ENCODE results near the gene BMERB1. TPM values are rescaled to one million over a fixed set of nuclear protein-coding genes. Genes with fewer than 3 reads are reported as not detected.

BMERB1 gene
- total RNA-seq, 1 donor from 2014 or later: 35.9 TPM

DNA sequence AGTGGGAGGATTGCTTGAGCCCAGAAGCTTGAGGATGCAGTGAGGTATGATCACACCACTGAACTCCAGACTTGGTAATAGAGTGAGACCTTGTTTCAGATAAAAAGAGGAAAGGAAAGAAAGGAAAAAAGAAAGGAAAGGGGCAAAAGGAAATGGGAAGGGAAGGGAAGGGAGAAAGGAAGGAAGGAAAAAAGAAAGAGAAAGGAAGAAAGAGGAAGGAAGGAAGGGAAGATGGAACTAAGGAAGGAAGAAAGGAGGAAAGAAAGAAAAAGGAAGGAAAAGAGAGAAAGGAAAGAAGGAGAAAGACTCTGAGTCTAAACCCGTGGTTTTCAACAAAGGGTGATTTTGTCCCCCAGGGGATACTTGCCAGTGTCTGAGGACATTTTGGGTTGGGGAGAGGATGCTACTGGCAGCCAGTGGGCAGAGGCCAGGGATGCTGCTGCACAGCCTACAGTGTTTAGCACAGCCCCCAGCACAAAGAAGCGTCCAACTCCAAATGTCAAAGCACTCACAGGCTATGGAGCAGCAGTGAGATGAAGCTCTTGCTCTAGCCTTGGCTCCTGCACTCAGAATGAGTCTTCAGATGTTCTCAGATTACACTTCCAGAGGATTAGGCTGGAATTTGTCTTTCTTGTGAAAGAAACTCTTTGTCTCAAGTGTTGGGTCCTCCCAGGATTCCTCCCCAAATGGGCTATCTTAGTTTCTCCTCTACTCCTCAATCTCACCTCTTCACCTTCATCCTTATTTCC lies 64.2 kb downstream of the BMERB1 start:
- Mint-ChIP-seq H3K27me3 (ENCODE audit: low read depth) (no peaks in the 10 kb centered on the region), H3K36me3 (ENCODE audit: low read depth) (peaks cover 3% of the 10 kb centered on the region), H3K4me3 (ENCODE audit: unreplicated experiment) (no peak overlapping the region), H3K4me1 (ENCODE audit: low read depth) (peaks cover 28% of the 10 kb centered on the region), H3K27ac (ENCODE audit: unreplicated experiment) (no peak overlapping the region), H3K9me3 (ENCODE audit: low read depth) (no peaks in the 10 kb centered on the region)
- TF ChIP-seq CTCF (IDR thresholded peaks at IDR 0.05): no peak
- no peak for DNase-seq (ENCODE audit: low spot score)

- H3K27ac Mint-ChIP-seq (ENCODE audit: unreplicated experiment): peak overlapping the region; percentile 95
- no peaks in the 10 kb centered on the region for H3K36me3 Mint-ChIP-seq (ENCODE audit: low read depth)
- no peaks in the 10 kb centered on the region for H3K27me3 Mint-ChIP-seq (ENCODE audit: low read depth)
- no peak for TF ChIP-seq CTCF (IDR thresholded peaks at IDR 0.05)
- no peaks in the 10 kb centered on the region for H3K9me3 Mint-ChIP-seq (ENCODE audit: low read depth)
- peaks cover 24% of the 10 kb centered on the region for H3K4me1 Mint-ChIP-seq (ENCODE audit: low read depth)
- DNase-seq (ENCODE audit: low spot score): no peak
- H3K4me3 Mint-ChIP-seq (ENCODE audit: unreplicated experiment): peak overlapping the region; percentile 61
Observed at GRCh38 chr16:15502041-15502725, 67.8 kb downstream of the BMERB1 start.

GRCh38 chr16:15506441-15506840 lies 72.1 kb downstream of the BMERB1 start:
- Mint-ChIP-seq H3K4me1 (ENCODE audit: low read depth) (peaks cover 42% of the 10 kb centered on the region), H3K27me3 (ENCODE audit: low read depth) (no peaks in the 10 kb centered on the region), H3K9me3 (ENCODE audit: low read depth) (no peaks in the 10 kb centered on the region), H3K27ac (ENCODE audit: unreplicated experiment) (no peak overlapping the region), H3K4me3 (ENCODE audit: unreplicated experiment) (no peak overlapping the region), H3K36me3 (ENCODE audit: low read depth) (no peaks in the 10 kb centered on the region)
- DNase-seq (ENCODE audit: low spot score): no peak
- TF ChIP-seq CTCF (IDR thresholded peaks at IDR 0.05): no peak

GRCh38 chr16:15507301-15507958 lies 73.0 kb downstream of the BMERB1 start:
- Mint-ChIP-seq H3K4me1 (ENCODE audit: low read depth) (peaks cover 34% of the 10 kb centered on the region), H3K4me3 (ENCODE audit: unreplicated experiment) (peak overlapping the region; percentile 30), H3K36me3 (ENCODE audit: low read depth) (no peaks in the 10 kb centered on the region), H3K9me3 (ENCODE audit: low read depth) (no peaks in the 10 kb centered on the region), H3K27ac (ENCODE audit: unreplicated experiment) (peak overlapping the region; percentile 92), H3K27me3 (ENCODE audit: low read depth) (no peaks in the 10 kb centered on the region)
- DNase-seq (ENCODE audit: low spot score): no peak
- TF ChIP-seq CTCF (IDR thresholded peaks at IDR 0.05): peak; percentile 14

GRCh38 chr16:15507959-15508627 lies 73.7 kb downstream of the BMERB1 start:
- no peaks in the 10 kb centered on the region for H3K36me3 Mint-ChIP-seq (ENCODE audit: low read depth)
- no peaks in the 10 kb centered on the region for H3K27me3 Mint-ChIP-seq (ENCODE audit: low read depth)
- H3K9me3 Mint-ChIP-seq (ENCODE audit: low read depth): no peaks in the 10 kb centered on the region
- DNase-seq (ENCODE audit: low spot score): no peak
- no peak for TF ChIP-seq CTCF (IDR thresholded peaks at IDR 0.05)
- H3K27ac Mint-ChIP-seq (ENCODE audit: unreplicated experiment): peak overlapping the region; percentile 92
- peaks cover 29% of the 10 kb centered on the region for H3K4me1 Mint-ChIP-seq (ENCODE audit: low read depth)
- H3K4me3 Mint-ChIP-seq (ENCODE audit: unreplicated experiment): no peak overlapping the region
